HepG2 (cell line): ENCODE results near the gene NR5A2. TPM values are rescaled to one million over a fixed set of nuclear protein-coding genes. Genes with fewer than 3 reads are reported as not detected.

Experiments used
- ATAC-seq: fragments of 200-7000 bp; cut with Tn5 transposase; 3 replicates; pipeline ENCODE4 v1.9.1; 2020; ENCODE audit warnings: mild to moderate bottlenecking, moderate library complexity
- BruUV-seq: library from RNA; stranded (reverse); fragments of 400-500 nt; replicated peaks from 2 replicates; lab custom pipeline; 2021; lab: Mats Ljungman, UMichigan
- CTCF ChIA-PET: fragments of 300-600 bp; formaldehyde crosslinking; extraction: SDS; loops from one replicate; lab custom pipeline; 2021; ENCODE audit warnings: low total read pairs, inconsistent platforms, low intra/inter-chr PET ratio; lab: Yijun Ruan, JAX
- POLR2A ChIA-PET: fragments of 350-600 bp; sonication (Branson Sonifier 250); formaldehyde crosslinking; loops from one replicate; lab custom pipeline; 2020; ENCODE audit warnings: antibody characterized with exemption, inconsistent platforms; lab: Yijun Ruan, JAX
- DNase-seq: peaks from one replicate; pipeline ENCODE4 v3.0.0-alpha.2; 2015; ENCODE audit warnings: low spot score
- FAIRE-seq: peaks from 3 replicates; lab custom pipeline; 2011; peaks lifted over from hg19 to GRCh38; lab: Jason Lieb, UNC
- H2AFZ ChIP-seq: one replicate; pipeline ENCODE4 v1.6.1; 2011; ENCODE audit warnings: low read length, inconsistent platforms
- H3K27ac ChIP-seq: fragments of 300-600 bp; 3 replicates; pipeline ENCODE4 v1.8.0; 2011; ENCODE audit warnings: mixed run types, mild to moderate bottlenecking, mixed read lengths, low read length, inconsistent platforms; ENCODE audit not compliant: insufficient read depth; ENCODE audit errors: extremely low read length
- H3K27me3 ChIP-seq, 2 experiments: fragments of 200-600 bp in 1 of 2; 2 replicates in 1 of 2; 3 replicates in 1 of 2; pipeline versions ENCODE4 v1.6.0 to v1.8.0; 2011; ENCODE audit warnings: low read length in 2 of 2, mild to moderate bottlenecking in 2 of 2, moderate library complexity in 2 of 2, inconsistent platforms in 1 of 2; ENCODE audit not compliant: insufficient read depth in 2 of 2, control insufficient read depth in 1 of 2
- H3K36me3 ChIP-seq, 2 experiments: fragments of 200-600 bp in 1 of 2; replicated peaks in 1 of 2; 2 replicates in 1 of 2; 3 replicates in 1 of 2; pipeline versions ENCODE4 v1.5.1 to v1.8.0; 2011; ENCODE audit warnings: low read length in 2 of 2, inconsistent platforms in 1 of 2; ENCODE audit not compliant: insufficient read depth in 2 of 2, control insufficient read depth in 1 of 2
- H3K4me1 ChIP-seq: 2 replicates; pipeline ENCODE4 v1.5.1; 2012; ENCODE audit warnings: low read length, inconsistent platforms; ENCODE audit not compliant: insufficient read depth
- H3K4me2 ChIP-seq: 2 replicates; pipeline ENCODE4 v1.6.0; 2011; ENCODE audit warnings: low read depth, low read length, inconsistent platforms
- H3K4me3 ChIP-seq, 3 experiments: fragments of 200-600 bp in 1 of 3; sonication (generic), shearing (Covaris generic) in 1 of 3; replicated peaks in 1 of 3; 2 replicates each; pipeline ENCODE4 v1.5.1; 2011 to 2016; ENCODE audit warnings: low read length in 3 of 3, inconsistent platforms in 2 of 3, low read depth in 2 of 3, mild to moderate bottlenecking in 2 of 3, control low read depth in 1 of 3, mixed read lengths in 1 of 3; ENCODE audit not compliant: insufficient read depth in 1 of 3
- H3K79me2 ChIP-seq: one replicate; pipeline ENCODE4 v1.6.1; 2011; ENCODE audit warnings: low read length, inconsistent platforms; ENCODE audit not compliant: insufficient read depth
- H3K9ac ChIP-seq: 2 replicates; pipeline ENCODE4 v1.6.0; 2011; ENCODE audit warnings: mild to moderate bottlenecking, low read depth, low read length, inconsistent platforms; ENCODE audit not compliant: insufficient read depth
- H3K9me3 ChIP-seq: 2 replicates; pipeline ENCODE4 v1.5.1; 2012; ENCODE audit warnings: mild to moderate bottlenecking, low read length
- H4K20me1 ChIP-seq: 2 replicates; pipeline ENCODE4 v1.6.0; 2011; ENCODE audit warnings: inconsistent platforms, mild to moderate bottlenecking, low read length, moderate library complexity; ENCODE audit not compliant: insufficient read depth
- ATF1 ChIP-seq: IDR thresholded peaks from 2 replicates; pipeline ENCODE4 v1.6.1; 2016; ENCODE audit warnings: mild to moderate bottlenecking, control low read depth
- ELF1 ChIP-seq: sonication (generic); formaldehyde crosslinking; IDR thresholded peaks from 2 replicates; pipeline ENCODE4 v1.4.0; 2020; ENCODE audit warnings: missing genetic modification reagents
- FOSL2 ChIP-seq: sonication (generic); formaldehyde crosslinking; IDR thresholded peaks from 2 replicates; pipeline ENCODE4 v1.4.0; 2020; ENCODE audit warnings: missing genetic modification reagents
- TOE1 ChIP-seq: sonication (generic); formaldehyde crosslinking; IDR thresholded peaks from 2 replicates; pipeline ENCODE4 v1.4.0; 2020; ENCODE audit warnings: mild to moderate bottlenecking, missing genetic modification reagents
- ZNF615 ChIP-seq: sonication (generic); formaldehyde crosslinking; IDR thresholded peaks from 2 replicates; pipeline ENCODE4 v1.5.0; 2020; ENCODE audit warnings: mild to moderate bottlenecking, missing genetic modification reagents, borderline replicate concordance
- WGBS: methylation state at CpG from one replicate; pipeline ENCODE4 v1.1.6; 2017; ENCODE audit warnings: low lambda C conversion rate; 5-methylcytosine and 5-hydroxymethylcytosine counted together
- in situ Hi-C: cut with HindIII; loops from 2 replicates; pipeline ENCODE4 v1.10.0; 2017; ENCODE audit warnings: low pct_unique_long_range_greater_than_20kb; ENCODE audit not compliant: extremely low pct_ligation_motif_present
- intact Hi-C: fragments of 100-400 bp; cut with micrococcal nuclease; formaldehyde crosslinking; loops from one replicate; pipeline ENCODE4 v1.10.0; 2022; ENCODE audit not compliant: unreplicated experiment
- polyA plus RNA-seq, 8 experiments: library from polyadenylated mRNA; depleted of rRNA in 3 of 8; stranded (reverse) in 7 of 8; unstranded in 1 of 8; fragments of >200 nt; fragmentation: Illumina TruSeq in 4 of 8; extraction: Trizol in 4 of 8; gene quantifications; 2 replicates each; pipeline versions ENCODE4 v1.2.1 to v1.2.3, GENCODE V29; 2011 to 2016; ENCODE audit warnings: low read depth in 4 of 8, missing spikeins in 1 of 8, mixed read lengths in 1 of 8; ENCODE audit not compliant: insufficient read depth in 1 of 8
- total RNA-seq, 5 experiments: library from RNA; depleted of rRNA; stranded (reverse); fragments of >200 nt; fragmentation: Illumina TruSeq; extraction: Trizol; gene quantifications; 2 replicates each; pipeline ENCODE4 v1.2.3, GENCODE V29; 2016; ENCODE audit warnings: low read depth in 1 of 5
- TF ChIP-seq, protein P1 (sequence below): sonication (generic); formaldehyde crosslinking; IDR thresholded peaks from 2 replicates; pipeline ENCODE4 v1.4.0; 2020; ENCODE audit warnings: missing genetic modification reagents, borderline replicate concordance
- TF ChIP-seq, protein P2 (sequence below): sonication (generic); formaldehyde crosslinking; IDR thresholded peaks from 2 replicates; pipeline ENCODE4 v1.5.0; 2020; ENCODE audit warnings: mild to moderate bottlenecking, missing genetic modification reagents, borderline replicate concordance

Gene NR5A2
- total and polyA plus RNA-seq, 2 of the 13 experiments (the other 11 are each of a cell fraction or from before 2014, with no cell fraction given), result 0.24 to 2.8 TPM

DNA sequence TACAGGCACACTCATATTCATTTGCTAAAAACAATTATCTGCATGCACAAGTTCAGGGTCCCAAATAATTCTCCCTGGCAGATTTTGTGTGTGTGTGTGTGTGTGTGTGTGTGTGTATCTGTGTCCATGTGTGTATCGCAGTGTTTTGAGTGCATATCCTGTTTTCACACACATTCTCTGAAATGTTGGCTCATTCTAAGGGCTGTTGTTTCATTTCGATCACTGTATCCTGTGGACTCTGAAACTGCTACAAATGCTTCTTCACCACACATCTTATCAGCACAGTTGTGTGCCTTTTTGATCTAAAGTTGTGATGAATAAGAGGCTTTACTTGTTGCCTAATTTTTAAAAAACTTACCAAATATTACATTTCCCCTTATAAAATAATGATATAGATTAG, 34.6 kb downstream of the NR5A2 start (continued):
- TF ChIP-seq, protein P1, sequence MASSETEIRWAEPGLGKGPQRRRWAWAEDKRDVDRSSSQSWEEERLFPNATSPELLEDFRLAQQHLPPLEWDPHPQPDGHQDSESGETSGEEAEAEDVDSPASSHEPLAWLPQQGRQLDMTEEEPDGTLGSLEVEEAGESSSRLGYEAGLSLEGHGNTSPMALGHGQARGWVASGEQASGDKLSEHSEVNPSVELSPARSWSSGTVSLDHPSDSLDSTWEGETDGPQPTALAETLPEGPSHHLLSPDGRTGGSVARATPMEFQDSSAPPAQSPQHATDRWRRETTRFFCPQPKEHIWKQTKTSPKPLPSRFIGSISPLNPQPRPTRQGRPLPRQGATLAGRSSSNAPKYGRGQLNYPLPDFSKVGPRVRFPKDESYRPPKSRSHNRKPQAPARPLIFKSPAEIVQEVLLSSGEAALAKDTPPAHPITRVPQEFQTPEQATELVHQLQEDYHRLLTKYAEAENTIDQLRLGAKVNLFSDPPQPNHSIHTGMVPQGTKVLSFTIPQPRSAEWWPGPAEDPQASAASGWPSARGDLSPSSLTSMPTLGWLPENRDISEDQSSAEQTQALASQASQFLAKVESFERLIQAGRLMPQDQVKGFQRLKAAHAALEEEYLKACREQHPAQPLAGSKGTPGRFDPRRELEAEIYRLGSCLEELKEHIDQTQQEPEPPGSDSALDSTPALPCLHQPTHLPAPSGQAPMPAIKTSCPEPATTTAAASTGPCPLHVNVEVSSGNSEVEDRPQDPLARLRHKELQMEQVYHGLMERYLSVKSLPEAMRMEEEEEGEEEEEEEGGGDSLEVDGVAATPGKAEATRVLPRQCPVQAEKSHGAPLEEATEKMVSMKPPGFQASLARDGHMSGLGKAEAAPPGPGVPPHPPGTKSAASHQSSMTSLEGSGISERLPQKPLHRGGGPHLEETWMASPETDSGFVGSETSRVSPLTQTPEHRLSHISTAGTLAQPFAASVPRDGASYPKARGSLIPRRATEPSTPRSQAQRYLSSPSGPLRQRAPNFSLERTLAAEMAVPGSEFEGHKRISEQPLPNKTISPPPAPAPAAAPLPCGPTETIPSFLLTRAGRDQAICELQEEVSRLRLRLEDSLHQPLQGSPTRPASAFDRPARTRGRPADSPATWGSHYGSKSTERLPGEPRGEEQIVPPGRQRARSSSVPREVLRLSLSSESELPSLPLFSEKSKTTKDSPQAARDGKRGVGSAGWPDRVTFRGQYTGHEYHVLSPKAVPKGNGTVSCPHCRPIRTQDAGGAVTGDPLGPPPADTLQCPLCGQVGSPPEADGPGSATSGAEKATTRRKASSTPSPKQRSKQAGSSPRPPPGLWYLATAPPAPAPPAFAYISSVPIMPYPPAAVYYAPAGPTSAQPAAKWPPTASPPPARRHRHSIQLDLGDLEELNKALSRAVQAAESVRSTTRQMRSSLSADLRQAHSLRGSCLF, result no peak
- no peak for TF ChIP-seq ZNF615 (CRISPR knock-in tag)

GRCh38 chr1:200072636-200073285, 45.3 kb downstream of the NR5A2 start:
- WGBS, result 43% methylated on average over 4 of the region's 4 CpGs
- no peaks in the 10 kb centered on the region for H3K9me3 ChIP-seq
- intact Hi-C loops (no loop called here), in situ Hi-C loops (no loop called here)
- no peak overlapping the region for H2AFZ ChIP-seq
- FAIRE-seq, result no peak
- H3K4me3 ChIP-seq, result no peak overlapping the region
- H3K27me3 ChIP-seq, result no peaks in the 10 kb centered on the region
- H3K9ac ChIP-seq, result no peak overlapping the region
- CTCF ChIA-PET, result no interaction called here
- no peaks in the 10 kb centered on the region for H3K36me3 ChIP-seq
- H3K4me2 ChIP-seq, result no peak overlapping the region
- H3K27ac ChIP-seq, result no peak overlapping the region
- BruUV-seq, result no TSS peak
- H3K4me1 ChIP-seq, result no peaks in the 10 kb centered on the region
- TF ChIP-seq, protein P2, sequence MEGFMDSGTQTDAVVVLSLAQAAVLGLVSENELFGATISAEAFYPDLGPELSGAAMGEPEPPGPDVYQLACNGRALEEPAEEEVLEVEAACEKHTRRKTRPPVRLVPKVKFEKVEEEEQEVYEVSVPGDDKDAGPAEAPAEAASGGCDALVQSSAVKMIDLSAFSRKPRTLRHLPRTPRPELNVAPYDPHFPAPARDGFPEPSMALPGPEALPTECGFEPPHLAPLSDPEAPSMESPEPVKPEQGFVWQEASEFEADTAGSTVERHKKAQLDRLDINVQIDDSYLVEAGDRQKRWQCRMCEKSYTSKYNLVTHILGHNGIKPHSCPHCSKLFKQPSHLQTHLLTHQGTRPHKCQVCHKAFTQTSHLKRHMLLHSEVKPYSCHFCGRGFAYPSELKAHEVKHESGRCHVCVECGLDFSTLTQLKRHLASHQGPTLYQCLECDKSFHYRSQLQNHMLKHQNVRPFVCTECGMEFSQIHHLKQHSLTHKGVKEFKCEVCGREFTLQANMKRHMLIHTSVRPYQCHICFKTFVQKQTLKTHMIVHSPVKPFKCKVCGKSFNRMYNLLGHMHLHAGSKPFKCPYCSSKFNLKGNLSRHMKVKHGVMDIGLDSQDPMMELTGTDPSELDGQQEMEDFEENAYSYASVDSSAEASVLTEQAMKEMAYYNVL (CRISPR knock-in tag), result no peak
- TF ChIP-seq FOSL2 (no peak), TOE1 (no peak), ATF1 (no peak), ELF1 (CRISPR knock-in tag) (no peak)
- DNase-seq, result no peak
- H3K79me2 ChIP-seq, result no peaks in the 10 kb centered on the region
- POLR2A ChIA-PET, result no interaction called here
- no peaks in the 10 kb centered on the region for H4K20me1 ChIP-seq
- ATAC-seq, result no peak
